Cerebellar nuclear complex (tissue), 1 donor: ENCODE data around the gene SOCS6.
"Not testable (repeated sequence)": the region's sequence is repeated elsewhere in the genome, so short reads cannot be mapped to it uniquely, and the experiment has no call there.

Source experiments
- DNase-seq, 2 experiments: peaks; one replicate each; lab custom pipeline; 2025; lab: John Stamatoyannopoulos, UW

The SOCS6 gene

GRCh38 chr18:70322385-70322784 lies 33.5 kb downstream of the SOCS6 start:
- no peak for DNase-seq

GRCh38 chr18:70322928-70323327 lies 34.1 kb downstream of the SOCS6 start:
- DNase-seq = no peak

GRCh38 chr18:70324897-70325296 lies 36.1 kb downstream of the SOCS6 start:
- DNase-seq = no peak

- DNase-seq = no peak
These were observed 37.4 kb downstream of the SOCS6 start for GRCh38 chr18:70326255-70326654.

GRCh38 chr18:70328169-70328568 lies 39.3 kb downstream of the SOCS6 start:
- no peak for DNase-seq

GRCh38 chr18:70329071-70329470 lies 40.2 kb downstream of the SOCS6 start:
- DNase-seq = no peak

- DNase-seq = no peak
These were observed 42.0 kb downstream of the SOCS6 start for GRCh38 chr18:70330887-70331286.

GRCh38 chr18:70331456-70332097 lies 42.7 kb downstream of the SOCS6 start:
- no peak for DNase-seq

GRCh38 chr18:70332694-70333093 lies 43.8 kb downstream of the SOCS6 start:
- DNase-seq = no peak

GRCh38 chr18:70333316-70333715 lies 44.5 kb downstream of the SOCS6 start:
- no peak for DNase-seq

GRCh38 chr18:70333757-70334156 lies 44.9 kb downstream of the SOCS6 start:
- no peak for DNase-seq

GRCh38 chr18:70334264-70334663 lies 45.4 kb downstream of the SOCS6 start:
- no peak for DNase-seq

GRCh38 chr18:70334728-70335329 lies 46.0 kb downstream of the SOCS6 start:
- DNase-seq = no peak

GRCh38 chr18:70335892-70336726 lies 47.3 kb downstream of the SOCS6 start:
- DNase-seq = no peak

- DNase-seq = no peak
These were observed 48.5 kb downstream of the SOCS6 start for GRCh38 chr18:70337139-70337972.

GRCh38 chr18:70338890-70339289 lies 50.0 kb downstream of the SOCS6 start:
- no peak for DNase-seq

GRCh38 chr18:70339915-70340314 lies 51.1 kb downstream of the SOCS6 start:
- DNase-seq = no peak

- DNase-seq = not testable (repeated sequence)
These were observed 59.6 kb downstream of the SOCS6 start for GRCh38 chr18:70348481-70348880.

GRCh38 chr18:70349316-70349715 lies 60.5 kb downstream of the SOCS6 start:
- DNase-seq = no peak

GRCh38 chr18:70354080-70354479 lies 65.2 kb downstream of the SOCS6 start:
- DNase-seq = no peak

GRCh38 chr18:70354771-70355170 lies 65.9 kb downstream of the SOCS6 start:
- DNase-seq = no peak
